HCT116 (cell line): Measurements from ENCODE around the gene DNM3. TPM values are rescaled to one million over a fixed set of nuclear protein-coding genes. Genes with fewer than 3 reads are reported as not detected.

ENCODE experiments used
- ATAC-seq: fragments of 200-7000 bp; cut with Tn5 transposase; 2 replicates; pipeline ENCODE4 v1.9.1; 2020; ENCODE audit warnings: mild to moderate bottlenecking, moderate library complexity
- BruUV-seq: library from RNA; stranded (reverse); fragments of 400-500 nt; replicated peaks from 2 replicates; lab custom pipeline; 2021; lab: Mats Ljungman, UMichigan
- CTCF ChIA-PET: fragments of 300-600 bp; sonication (Branson Sonifier 250); formaldehyde crosslinking; loops from one replicate; lab custom pipeline; 2021; ENCODE audit warnings: antibody characterized with exemption; lab: Charles Lee
- POLR2A ChIA-PET: fragments of 300-600, 350-600 bp; sonication (Branson Sonifier 250); formaldehyde crosslinking; loops from one replicate; lab custom pipeline; 2021; ENCODE audit warnings: antibody characterized with exemption; lab: Charles Lee
- RAD21 ChIA-PET, 2 experiments: fragments of 300-600 bp; sonication (Branson Sonifier 250); formaldehyde crosslinking; loops; one replicate each; lab custom pipeline; 2023; ENCODE audit warnings: low total read pairs in 2 of 2; ENCODE audit not compliant: uncharacterized antibody in 2 of 2, unreplicated experiment in 2 of 2, low non-redundant PET in 1 of 2; lab: Charles Lee
- DNase-seq: peaks from one replicate; pipeline ENCODE4 v3.0.0-alpha.2; 2010; ENCODE audit warnings: low read depth, low spot score
- H2AFZ ChIP-seq: fragments of 200-600 bp; shearing (Covaris generic), sonication (generic); 2 replicates; pipeline ENCODE4 v1.6.1; 2017; ENCODE audit warnings: low read depth, mixed run types, mixed read lengths, antibody characterized with exemption, low read length; ENCODE audit not compliant: poor library complexity, severe bottlenecking
- H3K27ac ChIP-seq: 2 replicates; pipeline ENCODE4 v1.5.1; 2012; ENCODE audit warnings: low read depth, low read length
- H3K27me3 ChIP-seq: fragments of 200-600 bp; sonication (generic); 2 replicates; pipeline ENCODE4 v1.6.1; 2016; ENCODE audit warnings: mixed run types, low read length, mixed read lengths; ENCODE audit not compliant: insufficient read depth
- H3K36me3 ChIP-seq, 2 experiments: fragments of 200-500 bp in 1 of 2; fragments of 200-600 bp in 1 of 2; sonication (Bioruptor generic) in 1 of 2; sonication (generic) in 1 of 2; 2 replicates each; pipeline versions ENCODE4 v1.5.1 to v1.6.1; 2014 to 2016; ENCODE audit warnings: low read length in 2 of 2, inconsistent platforms in 1 of 2, mixed read lengths in 1 of 2, mixed run types in 1 of 2; ENCODE audit not compliant: insufficient read depth in 2 of 2, control insufficient read depth in 1 of 2
- H3K4me1 ChIP-seq, 2 experiments: fragments of 200-600 bp in 1 of 2; sonication (generic) in 1 of 2; 2 replicates each; pipeline versions ENCODE4 v1.5.1 to v1.6.1; 2012 to 2017; ENCODE audit warnings: low read length in 2 of 2, inconsistent platforms in 1 of 2, mild to moderate bottlenecking in 1 of 2, mixed read lengths in 1 of 2, mixed run types in 1 of 2, moderate library complexity in 1 of 2; ENCODE audit not compliant: insufficient read depth in 2 of 2, control insufficient read depth in 1 of 2
- H3K4me2 ChIP-seq: fragments of 200-600 bp; sonication (generic); 2 replicates; pipeline ENCODE4 v1.6.1; 2017; ENCODE audit warnings: mixed run types, low read length, mixed read lengths
- H3K4me3 ChIP-seq, 2 experiments: fragments of 200-600 bp in 1 of 2; sonication (generic) in 1 of 2; replicated peaks in 1 of 2; 2 replicates each; pipeline ENCODE4 v1.5.1; 2011 to 2016; ENCODE audit warnings: low read length in 2 of 2, control low read depth in 1 of 2, low read depth in 1 of 2, mild to moderate bottlenecking in 1 of 2, mixed read lengths in 1 of 2, mixed run types in 1 of 2
- H3K79me2 ChIP-seq: fragments of 200-600 bp; sonication (generic); 2 replicates; pipeline ENCODE4 v1.6.1; 2017; ENCODE audit warnings: mild to moderate bottlenecking, mixed run types, low read length, moderate library complexity, mixed read lengths; ENCODE audit not compliant: insufficient read depth
- H3K9ac ChIP-seq: fragments of 200-600 bp; sonication (generic); 2 replicates; pipeline ENCODE4 v1.6.1; 2016; ENCODE audit warnings: low read length, mixed read lengths
- H3K9me2 ChIP-seq: fragments of 200-600 bp; sonication (generic), shearing (Covaris generic); 2 replicates; pipeline ENCODE4 v1.6.1; 2017; ENCODE audit warnings: mixed run types, mild to moderate bottlenecking, moderate library complexity; ENCODE audit not compliant: insufficient read depth
- H3K9me3 ChIP-seq, 2 experiments: fragments of 200-500 bp in 1 of 2; fragments of 200-600 bp in 1 of 2; sonication (Bioruptor generic) in 1 of 2; sonication (generic) in 1 of 2; 2 replicates each; pipeline ENCODE4 v1.6.1; 2014 to 2017; ENCODE audit warnings: low read length in 2 of 2, mixed read lengths in 2 of 2, inconsistent platforms in 1 of 2, low read depth in 1 of 2, mild to moderate bottlenecking in 1 of 2, mixed run types in 1 of 2, moderate library complexity in 1 of 2; ENCODE audit not compliant: control insufficient read depth in 1 of 2, insufficient read depth in 1 of 2
- H4K20me1 ChIP-seq: fragments of 200-600 bp; sonication (generic), shearing (Covaris generic); 2 replicates; pipeline ENCODE4 v1.6.1; 2017; ENCODE audit warnings: mixed run types, mild to moderate bottlenecking, moderate library complexity; ENCODE audit not compliant: insufficient read depth
- CBX3 ChIP-seq: IDR thresholded peaks from 2 replicates; pipeline ENCODE4 v1.6.1; 2012; ENCODE audit warnings: low read depth
- EGR1 ChIP-seq: IDR thresholded peaks from 2 replicates; pipeline ENCODE4 v1.6.1; 2012; ENCODE audit warnings: low read depth
- ELF1 ChIP-seq: IDR thresholded peaks from 2 replicates; pipeline ENCODE4 v1.6.1; 2012; ENCODE audit warnings: low read depth, borderline replicate concordance
- EZH2 ChIP-seq: fragments of 200-600 bp; sonication (generic); IDR thresholded peaks from 2 replicates; pipeline ENCODE4 v1.6.1; 2017; ENCODE audit warnings: antibody characterized with exemption, mixed run types
- EZH2phosphoT487 ChIP-seq: fragments of 200-600 bp; IDR thresholded peaks from 2 replicates; pipeline ENCODE4 v1.6.1; 2018; ENCODE audit warnings: antibody characterized with exemption, borderline replicate concordance
- FOSL1 ChIP-seq: IDR thresholded peaks from 2 replicates; pipeline ENCODE4 v1.6.1; 2012; ENCODE audit warnings: low read depth
- JUND ChIP-seq: IDR thresholded peaks from 2 replicates; pipeline ENCODE4 v1.6.1; 2012
- POLR2A ChIP-seq: IDR thresholded peaks from 2 replicates; pipeline ENCODE4 v1.7.0; 2011; ENCODE audit warnings: borderline replicate concordance; ENCODE audit not compliant: insufficient read depth, insufficient read length; ENCODE audit errors: extremely low read depth
- POLR2AphosphoS5 ChIP-seq: IDR thresholded peaks from 2 replicates; pipeline ENCODE4 v1.6.1; 2011; ENCODE audit warnings: mild to moderate bottlenecking, low read depth, low read length, moderate library complexity
- RAD21 ChIP-seq: IDR thresholded peaks from 2 replicates; pipeline ENCODE4 v1.6.1; 2012; ENCODE audit warnings: low read depth, mild to moderate bottlenecking
- SIN3A ChIP-seq: IDR thresholded peaks from 2 replicates; pipeline ENCODE4 v1.6.1; 2012; ENCODE audit warnings: low read depth
- SP1 ChIP-seq: IDR thresholded peaks from 2 replicates; pipeline ENCODE4 v1.6.1; 2012; ENCODE audit warnings: low read depth
- SRF ChIP-seq: IDR thresholded peaks from 2 replicates; pipeline ENCODE4 v1.6.1; 2012; ENCODE audit warnings: low read depth
- TCF7L2 ChIP-seq: IDR thresholded peaks from 2 replicates; pipeline ENCODE4 v1.7.0; 2011; ENCODE audit warnings: borderline replicate concordance, inconsistent platforms; ENCODE audit not compliant: insufficient read depth, insufficient read length; ENCODE audit errors: extremely low read depth
- YY1 ChIP-seq: IDR thresholded peaks from 2 replicates; pipeline ENCODE4 v1.6.1; 2011; ENCODE audit warnings: low read length, low read depth, moderate library complexity, mild to moderate bottlenecking; ENCODE audit not compliant: insufficient replicate concordance; ENCODE audit errors: extremely low read depth
- ZFX ChIP-seq: fragments of 450-650 bp; IDR thresholded peaks from 2 replicates; pipeline ENCODE4 v1.6.1; 2017
- ZNF274 ChIP-seq: fragments of 200-500 bp; sonication (Bioruptor generic); IDR thresholded peaks from 2 replicates; pipeline ENCODE4 v1.6.1; 2014; ENCODE audit warnings: mild to moderate bottlenecking, low read depth, low read length, inconsistent platforms
- intact Hi-C: fragments of 100-400 bp; cut with micrococcal nuclease; formaldehyde crosslinking; loops from 2 replicates; pipeline ENCODE4 v1.10.0; 2022
- total RNA-seq: library from RNA; stranded (reverse); gene quantifications from one replicate; pipeline ENCODE4 v1.2.1, GENCODE V29; 2021; ENCODE audit not compliant: unreplicated experiment
- TF ChIP-seq, protein P1 (sequence below): IDR thresholded peaks from 2 replicates; pipeline ENCODE4 v1.6.1; 2011; ENCODE audit warnings: mild to moderate bottlenecking, low read length, moderate library complexity; ENCODE audit not compliant: insufficient replicate concordance; ENCODE audit errors: extremely low read depth
- TF ChIP-seq, protein P2 (sequence below), 3 experiments: fragments of 200-600 bp in 1 of 3; sonication (generic) in 1 of 3; IDR thresholded peaks in 2 of 3; conservative IDR thresholded peaks in 1 of 3; 2 replicates each; pipeline ENCODE4 v1.5.1; 2012 to 2017; ENCODE audit warnings: low read depth in 2 of 3, low read length in 2 of 3, antibody characterized with exemption in 1 of 3, borderline replicate concordance in 1 of 3, control low read depth in 1 of 3, mild to moderate bottlenecking in 1 of 3, mixed read lengths in 1 of 3, mixed run types in 1 of 3, moderate library complexity in 1 of 3; ENCODE audit not compliant: insufficient read depth in 1 of 3
- TF ChIP-seq, protein P3 (sequence below): IDR thresholded peaks from 2 replicates; pipeline ENCODE4 v1.6.1; 2012

Gene DNM3
- total RNA-seq, 1 experiment from 2014 or later: 3.1 TPM

DNA sequence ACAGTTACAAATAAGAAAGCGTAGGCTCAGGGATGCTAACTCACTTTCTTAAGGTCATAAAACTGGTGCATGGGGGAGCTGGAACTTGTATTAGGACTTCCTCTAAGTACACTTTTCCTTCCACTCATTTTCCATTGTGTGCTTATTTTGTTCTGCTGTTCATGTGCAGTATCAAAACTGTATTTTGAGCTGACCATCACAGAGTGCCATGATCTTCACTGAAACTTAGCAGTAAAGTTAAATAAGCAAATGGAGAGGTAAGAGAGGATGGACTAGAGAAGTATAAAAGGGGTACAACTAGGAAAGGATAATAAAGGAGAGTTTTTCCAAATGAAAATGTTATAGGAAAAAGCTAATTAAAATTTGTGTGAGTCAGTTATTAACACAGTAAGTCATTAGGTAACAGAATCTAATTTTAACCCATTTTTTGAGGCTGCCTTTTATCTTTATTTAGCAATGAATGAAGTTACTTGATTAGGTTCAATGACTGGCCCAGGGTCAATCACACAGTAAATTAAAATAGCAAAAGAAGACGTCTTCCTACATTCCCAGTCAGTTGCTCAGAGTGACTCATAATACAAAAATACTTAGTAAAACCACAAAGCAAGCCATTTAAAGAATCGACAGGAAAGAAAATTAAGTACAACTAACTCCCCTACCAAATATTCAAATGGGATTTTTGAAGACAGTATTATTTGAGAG, 413.4 kb downstream of the DNM3 start:
- no peak overlapping the region for H2AFZ ChIP-seq
- peaks cover 10% of the 10 kb centered on the region; the same call in 1 of the 2 replicates for H3K27me3 ChIP-seq
- no peak overlapping the region for H3K4me3 ChIP-seq
- H4K20me1 ChIP-seq: no peaks in the 10 kb centered on the region
- no peaks in the 10 kb centered on the region for H3K79me2 ChIP-seq
- H3K4me2 ChIP-seq: peak overlapping the region; percentile 50
- H3K9me2 ChIP-seq: no peaks in the 10 kb centered on the region
- H3K9me3 ChIP-seq: no peaks in the 10 kb centered on the region
- ATAC-seq (peak; percentile 91), DNase-seq (peak; percentile 52)
- no peaks in the 10 kb centered on the region for H3K36me3 ChIP-seq
- ChIA-PET RAD21 (no interaction called here), POLR2A (no interaction called here), CTCF (no interaction called here)
- BruUV-seq: no TSS peak
- peak overlapping the region; percentile 23; the same call in 1 of the 2 replicates for H3K27ac ChIP-seq
- H3K9ac ChIP-seq: no peak overlapping the region
- H3K4me1 ChIP-seq: peaks cover 18 to 20% of the 10 kb centered on the region in 2 experiments
- intact Hi-C loops: no loop called here
- TF ChIP-seq EZH2 (no peak), SIN3A (peak; percentile 35; the same call in 1 of the 2 replicates), EGR1 (0 out of 2 replicates have a peak, but pooled peaks have one; percentile 27), POLR2AphosphoS5 (peak; percentile 27; the same call in 1 of the 2 replicates), ZFX (no peak), SRF (peak; percentile 79), POLR2A (no peak), ZNF274 (no peak), YY1 (no peak), SP1 (peak; percentile 56; the same call in 1 of the 2 replicates), TCF7L2 (no peak), EZH2phosphoT487 (no peak), FOSL1 (peak; percentile 95), CBX3 (peak; percentile 73), JUND (peak; percentile 91), ELF1 (no peak), RAD21 (no peak)
- TF ChIP-seq, protein P1, sequence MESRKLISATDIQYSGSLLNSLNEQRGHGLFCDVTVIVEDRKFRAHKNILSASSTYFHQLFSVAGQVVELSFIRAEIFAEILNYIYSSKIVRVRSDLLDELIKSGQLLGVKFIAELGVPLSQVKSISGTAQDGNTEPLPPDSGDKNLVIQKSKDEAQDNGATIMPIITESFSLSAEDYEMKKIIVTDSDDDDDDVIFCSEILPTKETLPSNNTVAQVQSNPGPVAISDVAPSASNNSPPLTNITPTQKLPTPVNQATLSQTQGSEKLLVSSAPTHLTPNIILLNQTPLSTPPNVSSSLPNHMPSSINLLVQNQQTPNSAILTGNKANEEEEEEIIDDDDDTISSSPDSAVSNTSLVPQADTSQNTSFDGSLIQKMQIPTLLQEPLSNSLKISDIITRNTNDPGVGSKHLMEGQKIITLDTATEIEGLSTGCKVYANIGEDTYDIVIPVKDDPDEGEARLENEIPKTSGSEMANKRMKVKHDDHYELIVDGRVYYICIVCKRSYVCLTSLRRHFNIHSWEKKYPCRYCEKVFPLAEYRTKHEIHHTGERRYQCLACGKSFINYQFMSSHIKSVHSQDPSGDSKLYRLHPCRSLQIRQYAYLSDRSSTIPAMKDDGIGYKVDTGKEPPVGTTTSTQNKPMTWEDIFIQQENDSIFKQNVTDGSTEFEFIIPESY: no peak
- TF ChIP-seq, protein P2, sequence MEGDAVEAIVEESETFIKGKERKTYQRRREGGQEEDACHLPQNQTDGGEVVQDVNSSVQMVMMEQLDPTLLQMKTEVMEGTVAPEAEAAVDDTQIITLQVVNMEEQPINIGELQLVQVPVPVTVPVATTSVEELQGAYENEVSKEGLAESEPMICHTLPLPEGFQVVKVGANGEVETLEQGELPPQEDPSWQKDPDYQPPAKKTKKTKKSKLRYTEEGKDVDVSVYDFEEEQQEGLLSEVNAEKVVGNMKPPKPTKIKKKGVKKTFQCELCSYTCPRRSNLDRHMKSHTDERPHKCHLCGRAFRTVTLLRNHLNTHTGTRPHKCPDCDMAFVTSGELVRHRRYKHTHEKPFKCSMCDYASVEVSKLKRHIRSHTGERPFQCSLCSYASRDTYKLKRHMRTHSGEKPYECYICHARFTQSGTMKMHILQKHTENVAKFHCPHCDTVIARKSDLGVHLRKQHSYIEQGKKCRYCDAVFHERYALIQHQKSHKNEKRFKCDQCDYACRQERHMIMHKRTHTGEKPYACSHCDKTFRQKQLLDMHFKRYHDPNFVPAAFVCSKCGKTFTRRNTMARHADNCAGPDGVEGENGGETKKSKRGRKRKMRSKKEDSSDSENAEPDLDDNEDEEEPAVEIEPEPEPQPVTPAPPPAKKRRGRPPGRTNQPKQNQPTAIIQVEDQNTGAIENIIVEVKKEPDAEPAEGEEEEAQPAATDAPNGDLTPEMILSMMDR (IDR thresholded peaks at IDR 0.05 in 2 of 3, conservative IDR thresholded peaks at IDR 0.05 in 1 of 3; ENCODE audit: borderline replicate concordance in 1 of 3, insufficient read depth in 1 of 3, low read depth in 2 of 3, low read length in 2 of 3): no peak
- TF ChIP-seq, protein P3, sequence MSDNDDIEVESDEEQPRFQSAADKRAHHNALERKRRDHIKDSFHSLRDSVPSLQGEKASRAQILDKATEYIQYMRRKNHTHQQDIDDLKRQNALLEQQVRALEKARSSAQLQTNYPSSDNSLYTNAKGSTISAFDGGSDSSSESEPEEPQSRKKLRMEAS: no peak
